ENCODE measurements around the gene LELP1.

GRCh38 chr1:153194331-153195050, 8.7 kb upstream of the LELP1 start:
- TF ChIP-seq POLR2A (IDR thresholded peaks at IDR 0.05; ENCODE audit: low read length) (no peak), GATA1 (IDR thresholded peaks at IDR 0.05; ENCODE audit: low read depth, low read length) (no peak)
